Neural cell (in vitro differentiated cells): ENCODE measurements around the gene RIPPLY1. TPM values are rescaled to one million over a fixed set of nuclear protein-coding genes. Genes with fewer than 3 reads are reported as not detected.

Source experiments
- H2AFZ ChIP-seq: fragments of 200-600, 300-800 bp; sonication (generic), shearing (Covaris generic); 2 replicates; pipeline ENCODE4 v1.6.0; 2014; ENCODE audit warnings: low read depth, mild to moderate bottlenecking, antibody characterized with exemption, low read length, moderate library complexity
- H3F3A ChIP-seq: fragments of 200-600 bp; shearing (Covaris generic); 2 replicates; pipeline ENCODE4 v1.6.1; 2016; ENCODE audit warnings: mild to moderate bottlenecking, moderate library complexity, mixed read lengths, antibody characterized with exemption, low read length; ENCODE audit not compliant: insufficient read depth, poor library complexity, severe bottlenecking
- H3K27ac ChIP-seq: fragments of 200-600, 300-800 bp; sonication (generic), shearing (Covaris generic); 2 replicates; pipeline ENCODE4 v1.5.1; 2014; ENCODE audit warnings: mild to moderate bottlenecking, low read length, moderate library complexity
- H3K27me3 ChIP-seq: fragments of 300-800, 200-600 bp; sonication (generic), shearing (Covaris generic); 2 replicates; pipeline ENCODE4 v1.6.0; 2014; ENCODE audit warnings: mild to moderate bottlenecking, low read depth, low read length, moderate library complexity; ENCODE audit not compliant: insufficient read depth
- H3K36me3 ChIP-seq: fragments of 300-800, 200-600 bp; sonication (generic), shearing (Covaris generic); 2 replicates; pipeline ENCODE4 v1.5.1; 2014; ENCODE audit warnings: mild to moderate bottlenecking, antibody characterized with exemption, low read length, moderate library complexity; ENCODE audit not compliant: insufficient read depth
- H3K4me2 ChIP-seq: fragments of 300-800, 200-600 bp; sonication (generic), shearing (Covaris generic); 2 replicates; pipeline ENCODE4 v1.6.0; 2014; ENCODE audit warnings: mild to moderate bottlenecking, low read length
- H3K4me3 ChIP-seq: fragments of 300-800, 200-600 bp; sonication (generic), shearing (Covaris generic); 2 replicates; pipeline ENCODE4 v1.5.1; 2014; ENCODE audit warnings: mild to moderate bottlenecking, low read length, moderate library complexity
- H3K79me2 ChIP-seq: fragments of 200-600 bp; shearing (Covaris generic); replicated peaks from 2 replicates; pipeline ENCODE4 v1.6.0; 2014; ENCODE audit warnings: mild to moderate bottlenecking, low read length, moderate library complexity; ENCODE audit not compliant: insufficient read depth
- H3K9ac ChIP-seq: fragments of 300-800, 200-600 bp; sonication (generic), shearing (Covaris generic); 2 replicates; pipeline ENCODE4 v1.6.1; 2016; ENCODE audit warnings: mild to moderate bottlenecking, low read length, mixed read lengths
- H3K9me2 ChIP-seq: fragments of 200-600 bp; shearing (Covaris generic); 2 replicates; pipeline ENCODE4 v1.6.1; 2016; ENCODE audit warnings: mild to moderate bottlenecking, low read length, mixed read lengths; ENCODE audit not compliant: insufficient read depth
- H3K9me3 ChIP-seq: fragments of 200-600, 300-800 bp; sonication (generic), shearing (Covaris generic); 2 replicates; pipeline ENCODE4 v1.6.1; 2016; ENCODE audit warnings: mild to moderate bottlenecking, mixed run types, low read length, moderate library complexity, mixed read lengths
- H4K20me1 ChIP-seq: fragments of 200-600 bp; shearing (Covaris generic); 2 replicates; pipeline ENCODE4 v1.6.1; 2016; ENCODE audit warnings: mild to moderate bottlenecking, mixed run types; ENCODE audit not compliant: insufficient read depth
- CTCF ChIP-seq: fragments of 450-650 bp; IDR thresholded peaks from 2 replicates; pipeline ENCODE4 v1.5.1; 2014; ENCODE audit warnings: antibody characterized with exemption, mild to moderate bottlenecking, moderate library complexity; ENCODE audit not compliant: poor library complexity, severe bottlenecking
- EP300 ChIP-seq: fragments of 450-650 bp; conservative IDR thresholded peaks from 2 replicates; pipeline ENCODE4 v1.6.1; 2014; ENCODE audit warnings: antibody characterized with exemption, mild to moderate bottlenecking, moderate library complexity; ENCODE audit not compliant: poor library complexity, severe bottlenecking
- EZH2 ChIP-seq: fragments of 200-600, 300-800 bp; shearing (Covaris generic), sonication (generic); IDR thresholded peaks from 2 replicates; pipeline ENCODE4 v1.6.1; 2014; ENCODE audit warnings: antibody characterized with exemption, low read length, borderline replicate concordance, mild to moderate bottlenecking; ENCODE audit not compliant: insufficient read depth, poor library complexity, severe bottlenecking
- MXI1 ChIP-seq: fragments of 450-650 bp; conservative IDR thresholded peaks from 2 replicates; pipeline ENCODE4 v1.6.1; 2014; ENCODE audit warnings: antibody characterized with exemption, mild to moderate bottlenecking; ENCODE audit not compliant: poor library complexity, severe bottlenecking
- POLR2AphosphoS5 ChIP-seq: IDR thresholded peaks from 2 replicates; pipeline ENCODE4 v1.6.1; 2012
- RAD21 ChIP-seq: fragments of 450-650 bp; conservative IDR thresholded peaks from 2 replicates; pipeline ENCODE4 v1.6.1; 2014; ENCODE audit warnings: antibody characterized with exemption, mild to moderate bottlenecking, moderate library complexity
- REST ChIP-seq: IDR thresholded peaks from 2 replicates; pipeline ENCODE4 v1.6.1; 2012; ENCODE audit warnings: borderline replicate concordance
- SMC3 ChIP-seq: fragments of 450-650 bp; conservative IDR thresholded peaks from 2 replicates; pipeline ENCODE4 v1.6.1; 2014; ENCODE audit warnings: antibody characterized with exemption, mild to moderate bottlenecking, moderate library complexity; ENCODE audit not compliant: poor library complexity
- TAF1 ChIP-seq: IDR thresholded peaks from 2 replicates; pipeline ENCODE4 v1.6.1; 2012; ENCODE audit warnings: low read depth
- polyA plus RNA-seq: library from polyadenylated mRNA; depleted of rRNA; stranded (reverse); fragments of >200 nt; gene quantifications from 2 replicates; pipeline ENCODE4 v1.2.3, GENCODE V29; 2014

The RIPPLY1 gene
- polyA plus RNA-seq, 1 donor from 2014 or later, result 0.57 TPM

- no peaks in the 10 kb centered on the region for H3K9me2 ChIP-seq
- no peak within 1 kb of the TSS for H3K27ac ChIP-seq
- no peak within 1 kb of the TSS for H3K4me3 ChIP-seq
- no peak within 1 kb of the TSS for H3K9ac ChIP-seq
- no peak within 1 kb of the TSS for H2AFZ ChIP-seq
- H3K4me2 ChIP-seq, result no peak within 1 kb of the TSS
- no peaks in the 10 kb centered on the region for H3F3A ChIP-seq
- no peaks in the 10 kb centered on the region for H3K9me3 ChIP-seq
- H3K27me3 ChIP-seq, result no peaks in the 10 kb centered on the region
- no peaks in the 10 kb centered on the region for H3K36me3 ChIP-seq
- TF ChIP-seq SMC3, result no peak
- TF ChIP-seq POLR2AphosphoS5, result no peak
- no peak for TF ChIP-seq TAF1
- H4K20me1 ChIP-seq, result no peaks in the 10 kb centered on the region
- H3K79me2 ChIP-seq, result no peaks in the 10 kb centered on the region
These were observed 16.9 kb upstream of the RIPPLY1 start, which contains the start of gene CLDN2 for GRCh38 chrX:106919932-106920452. TSS of gene CLDN2 (plus strand) at chrX:106920402. CDS start at chrX:106928229, 7,827 bp downstream.

- H3K4me3 ChIP-seq, result no peak overlapping the region
- no peak for TF ChIP-seq SMC3
- no peak for TF ChIP-seq MXI1
- no peak for TF ChIP-seq EP300
- TF ChIP-seq TAF1, result no peak
- TF ChIP-seq REST, result no peak
- TF ChIP-seq EZH2, result no peak
- TF ChIP-seq CTCF, result no peak
- TF ChIP-seq RAD21, result no peak
- TF ChIP-seq POLR2AphosphoS5, result no peak
- H4K20me1 ChIP-seq, result no peaks in the 10 kb centered on the region
- H3K27me3 ChIP-seq, result no peaks in the 10 kb centered on the region
- no peaks in the 10 kb centered on the region for H3K36me3 ChIP-seq
- no peaks in the 10 kb centered on the region for H3K9me3 ChIP-seq
- H3K9me2 ChIP-seq, result no peaks in the 10 kb centered on the region
- no peaks in the 10 kb centered on the region for H3K79me2 ChIP-seq
- no peak overlapping the region for H3K27ac ChIP-seq
- no peaks in the 10 kb centered on the region for H3F3A ChIP-seq
- no peak overlapping the region for H2AFZ ChIP-seq
- no peak overlapping the region for H3K9ac ChIP-seq
- H3K4me2 ChIP-seq, result no peak overlapping the region
These were observed 14.8 kb upstream of the RIPPLY1 start for GRCh38 chrX:106917830-106918500.
